GM23338 (cell line): ENCODE results near the gene CUEDC1. TPM values are rescaled to one million over a fixed set of nuclear protein-coding genes. Genes with fewer than 3 reads are reported as not detected.

Source experiments
- ATAC-seq: fragments of 200-7000 bp; cut with Tn5 transposase; 3 replicates; pipeline ENCODE4 v1.9.1; 2020
- DNase-seq: peaks from one replicate; pipeline ENCODE4 v3.0.0-alpha.2; 2015; ENCODE audit warnings: low spot score
- H2AFZ ChIP-seq: fragments of 200-600 bp; sonication (generic); 2 replicates; pipeline ENCODE4 v1.8.0; 2016; ENCODE audit warnings: antibody characterized with exemption, mild to moderate bottlenecking, moderate library complexity
- H3F3A ChIP-seq: fragments of 200-600 bp; sonication (generic); replicated peaks from 2 replicates; pipeline ENCODE4 v1.8.0; 2017; ENCODE audit warnings: antibody characterized with exemption, mixed run types, low read depth
- H3K27ac ChIP-seq: fragments of 200-600 bp; sonication (generic); 2 replicates; pipeline ENCODE4 v1.6.1; 2016; ENCODE audit warnings: low read depth
- H3K27me3 ChIP-seq: fragments of 200-600 bp; sonication (generic); 2 replicates; pipeline ENCODE4 v1.8.0; 2016; ENCODE audit warnings: mild to moderate bottlenecking, mixed run types, moderate library complexity; ENCODE audit not compliant: insufficient read depth
- H3K36me3 ChIP-seq: fragments of 200-600 bp; sonication (generic); 2 replicates; pipeline ENCODE4 v1.8.0; 2016; ENCODE audit warnings: mild to moderate bottlenecking; ENCODE audit not compliant: insufficient read depth
- H3K4me1 ChIP-seq: fragments of 200-600 bp; sonication (generic); 2 replicates; pipeline ENCODE4 v1.8.0; 2016; ENCODE audit warnings: mild to moderate bottlenecking, moderate library complexity; ENCODE audit not compliant: insufficient read depth
- H3K4me2 ChIP-seq: fragments of 200-600 bp; sonication (generic); 2 replicates; pipeline ENCODE4 v1.7.1; 2017; ENCODE audit warnings: mixed run types
- H3K4me3 ChIP-seq: fragments of 200-600 bp; sonication (generic); 2 replicates; pipeline ENCODE4 v1.6.1; 2016; ENCODE audit warnings: mixed run types
- H3K79me2 ChIP-seq: fragments of 200-600 bp; sonication (generic); replicated peaks from 2 replicates; pipeline ENCODE4 v1.8.0; 2017; ENCODE audit warnings: mild to moderate bottlenecking; ENCODE audit not compliant: insufficient read depth
- H3K9me2 ChIP-seq: fragments of 200-600 bp; sonication (generic); 2 replicates; pipeline ENCODE4 v1.8.0; 2017; ENCODE audit not compliant: insufficient read depth
- H4K20me1 ChIP-seq: fragments of 200-600 bp; sonication (generic); replicated peaks from 2 replicates; pipeline ENCODE4 v1.8.0; 2017; ENCODE audit warnings: mild to moderate bottlenecking; ENCODE audit not compliant: insufficient read depth
- H3K27ac Mint-ChIP-seq: 2 replicates; pipeline ENCODE4 v1.8.0; 2020; ENCODE audit warnings: inconsistent platforms, mild to moderate bottlenecking, moderate library complexity, mixed read lengths
- H3K27me3 Mint-ChIP-seq: 3 replicates; pipeline ENCODE4 v1.8.0; 2022; ENCODE audit warnings: low read depth, mild to moderate bottlenecking, moderate library complexity, mixed read lengths, inconsistent platforms; ENCODE audit not compliant: insufficient read depth, poor library complexity
- H3K36me3 Mint-ChIP-seq: 3 replicates; pipeline ENCODE4 v1.8.0; 2021; ENCODE audit warnings: low read depth, mild to moderate bottlenecking, inconsistent platforms, moderate library complexity, mixed read lengths
- H3K4me1 Mint-ChIP-seq: 3 replicates; pipeline ENCODE4 v1.8.0; 2020; ENCODE audit warnings: mild to moderate bottlenecking, inconsistent platforms, mixed read lengths
- H3K4me3 Mint-ChIP-seq: 3 replicates; pipeline ENCODE4 v1.8.0; 2021; ENCODE audit warnings: moderate library complexity, mild to moderate bottlenecking, inconsistent platforms, mixed read lengths
- H3K9me3 Mint-ChIP-seq: 3 replicates; pipeline ENCODE4 v1.8.0; 2020; ENCODE audit warnings: moderate library complexity, mild to moderate bottlenecking, inconsistent platforms, mixed read lengths
- CTCF ChIP-seq, 2 experiments: fragments of 200-600 bp in 1 of 2; sonication (generic) in 1 of 2; conservative IDR thresholded peaks; 2 replicates each; pipeline versions ENCODE4 v1.5.1 to v1.6.1; 2016 to 2017; ENCODE audit warnings: antibody characterized with exemption in 2 of 2, low read depth in 2 of 2, mild to moderate bottlenecking in 2 of 2, moderate library complexity in 1 of 2
- ETS1 ChIP-seq: IDR thresholded peaks from 2 replicates; pipeline ENCODE4 v1.6.1; 2016; ENCODE audit warnings: antibody characterized with exemption
- EZH2phosphoT487 ChIP-seq: fragments of 200-600 bp; sonication (generic); IDR thresholded peaks from one replicate; pipeline ENCODE4 v1.8.1; 2018; ENCODE audit warnings: antibody characterized with exemption; ENCODE audit not compliant: unreplicated experiment
- JUNB ChIP-seq: IDR thresholded peaks from one replicate; pipeline ENCODE4 v1.6.1; 2016; ENCODE audit warnings: antibody characterized with exemption; ENCODE audit not compliant: unreplicated experiment
- NANOG ChIP-seq: IDR thresholded peaks from 2 replicates; pipeline ENCODE4 v1.6.1; 2016; ENCODE audit warnings: antibody characterized with exemption, borderline replicate concordance
- POLR2AphosphoS5 ChIP-seq: IDR thresholded peaks from 2 replicates; pipeline ENCODE4 v1.6.1; 2016; ENCODE audit warnings: antibody characterized with exemption, low read depth
- REST ChIP-seq: IDR thresholded peaks from one replicate; pipeline ENCODE4 v1.6.1; 2018; ENCODE audit warnings: antibody characterized with exemption; ENCODE audit not compliant: unreplicated experiment
- STAT1 ChIP-seq: IDR thresholded peaks from one replicate; pipeline ENCODE4 v1.6.1; 2016; ENCODE audit warnings: antibody characterized with exemption; ENCODE audit not compliant: unreplicated experiment
- ZNF114 ChIP-seq: fragments of 250-450 bp; sonication (Bioruptor Pico); IDR thresholded peaks from 2 replicates; pipeline ENCODE4 v1.5.0; 2020; ENCODE audit warnings: mild to moderate bottlenecking, moderate library complexity
- ZNF331 ChIP-seq: fragments of 250-450 bp; sonication (Bioruptor Pico); IDR thresholded peaks from 2 replicates; pipeline ENCODE4 v1.5.0; 2020; ENCODE audit warnings: low read depth, mild to moderate bottlenecking, moderate library complexity
- polyA plus RNA-seq: library from polyadenylated mRNA; unstranded; fragments of >200 nt; fragmentation: Nextera tagmentation; extraction: Ambion mirVana; gene quantifications from 2 replicates; pipeline ENCODE4 v1.2.1, GENCODE V29; 2016
- total RNA-seq: library from RNA; depleted of rRNA; stranded (reverse); fragments of >200 nt; shearing (Covaris generic); gene quantifications from 2 replicates; pipeline ENCODE4 v1.2.3, GENCODE V29; 2014

CUEDC1 gene
- total and polyA plus RNA-seq, 2 experiments from 2014 or later, result 3.0 to 7.7 TPM

- Histone ChIP-seq H3K9me2 (no peaks in the 10 kb centered on the region), H3K4me2 (peak overlapping the region; percentile 79), H3K4me1 (peaks cover 38% of the 10 kb centered on the region), H3K27me3 (peaks cover 42% of the 10 kb centered on the region), H2AFZ (peak overlapping the region; percentile 49), H3K27ac (no peak overlapping the region), H3K36me3 (no peaks in the 10 kb centered on the region), H3K4me3 (peak overlapping the region; percentile 75), H3F3A (peaks cover 13% of the 10 kb centered on the region), H4K20me1 (no peaks in the 10 kb centered on the region), H3K79me2 (no peaks in the 10 kb centered on the region)
- Mint-ChIP-seq H3K4me3 (peak overlapping the region; percentile 76), H3K27me3 (peaks cover 31% of the 10 kb centered on the region), H3K9me3 (peaks cover 3% of the 10 kb centered on the region; the same call in 2 of the 3 replicates), H3K27ac (no peak overlapping the region; the same call in 1 of the 2 replicates), H3K4me1 (peaks cover 44% of the 10 kb centered on the region), H3K36me3 (no peaks in the 10 kb centered on the region; the same call in 2 of the 3 replicates)
- DNase-seq, result peak; percentile 82
- TF ChIP-seq ZNF114 (CRISPR knock-in tag) (no peak), JUNB (no peak), POLR2AphosphoS5 (peak; percentile 45), EZH2phosphoT487 (no peak)
- ATAC-seq, result peak; percentile 64
Observed at GRCh38 chr17:57954397-57955182, 622 bp downstream of the CUEDC1 start.

GRCh38 chr17:57953705-57954396 lies 1.4 kb downstream of the CUEDC1 start:
- Mint-ChIP-seq H3K4me1 (peaks cover 48% of the 10 kb centered on the region), H3K27me3 (peaks cover 31% of the 10 kb centered on the region), H3K9me3 (peaks cover 3% of the 10 kb centered on the region; the same call in 2 of the 3 replicates), H3K4me3 (peak overlapping the region; percentile 76), H3K36me3 (no peaks in the 10 kb centered on the region; the same call in 2 of the 3 replicates), H3K27ac (no peak overlapping the region; the same call in 1 of the 2 replicates)
- no peaks in the 10 kb centered on the region for H3K9me2 ChIP-seq
- peak; percentile 7 for ATAC-seq
- no peaks in the 10 kb centered on the region for H3K79me2 ChIP-seq
- no peaks in the 10 kb centered on the region for H4K20me1 ChIP-seq
- peaks cover 42% of the 10 kb centered on the region for H3K27me3 ChIP-seq
- H3K36me3 ChIP-seq, result no peaks in the 10 kb centered on the region
- H3F3A ChIP-seq, result peaks cover 13% of the 10 kb centered on the region
- DNase-seq, result peak; percentile 57
- no peak overlapping the region for H3K27ac ChIP-seq
- H2AFZ ChIP-seq, result peak overlapping the region; percentile 49
- peak overlapping the region; percentile 79 for H3K4me2 ChIP-seq
- peaks cover 41% of the 10 kb centered on the region for H3K4me1 ChIP-seq
- TF ChIP-seq EZH2phosphoT487 (no peak), CTCF (conservative IDR thresholded peaks at IDR 0.05; ENCODE audit: low read depth in 2 of 2) (no peak), ETS1 (no peak), REST (no peak), JUNB (no peak), NANOG (no peak), POLR2AphosphoS5 (no peak), STAT1 (no peak), ZNF114 (CRISPR knock-in tag) (no peak), ZNF331 (CRISPR knock-in tag) (no peak)
- H3K4me3 ChIP-seq, result peak overlapping the region; percentile 75
